Trophoblast cell (in vitro differentiated cells and primary cell): ENCODE measurements around the gene KIF3A.

Experiments used
- DNase-seq, 2 donors: peaks; one replicate each; pipeline ENCODE4 v3.0.0-alpha.2; 2016
- H2AFZ ChIP-seq: 2 replicates; pipeline ENCODE4 v1.6.1; 2013; ENCODE audit warnings: low read length, moderate library complexity, mild to moderate bottlenecking; ENCODE audit not compliant: insufficient read depth, poor library complexity
- H2AK5ac ChIP-seq: 2 replicates; pipeline ENCODE4 v1.6.1; 2013; ENCODE audit warnings: mild to moderate bottlenecking, low read length
- H2BK120ac ChIP-seq: 2 replicates; pipeline ENCODE4 v1.6.1; 2013; ENCODE audit warnings: low read length, mild to moderate bottlenecking, moderate library complexity; ENCODE audit not compliant: insufficient read depth, poor library complexity
- H2BK12ac ChIP-seq: 2 replicates; pipeline ENCODE4 v1.6.1; 2013; ENCODE audit warnings: mild to moderate bottlenecking, low read length, moderate library complexity
- H2BK5ac ChIP-seq: 2 replicates; pipeline ENCODE4 v1.6.1; 2013; ENCODE audit warnings: low read length, low read depth, moderate library complexity, mild to moderate bottlenecking; ENCODE audit not compliant: poor library complexity
- H3K14ac ChIP-seq: 2 replicates; pipeline ENCODE4 v1.6.1; 2013; ENCODE audit warnings: mild to moderate bottlenecking, low read length
- H3K18ac ChIP-seq: 2 replicates; pipeline ENCODE4 v1.6.1; 2013; ENCODE audit warnings: mild to moderate bottlenecking, low read length
- H3K23ac ChIP-seq: 2 replicates; pipeline ENCODE4 v1.6.1; 2013; ENCODE audit warnings: low read length
- H3K27ac ChIP-seq: 2 replicates; pipeline ENCODE4 v1.5.1; 2013; ENCODE audit warnings: low read depth, mild to moderate bottlenecking, inconsistent platforms, low read length, moderate library complexity
- H3K27me3 ChIP-seq: 2 replicates; pipeline ENCODE4 v1.6.1; 2013; ENCODE audit warnings: inconsistent platforms, mild to moderate bottlenecking, low read length, moderate library complexity; ENCODE audit not compliant: insufficient read depth
- H3K36me3 ChIP-seq, 2 experiments: 1 replicate in 1 of 2; 2 replicates in 1 of 2; pipeline ENCODE4 v1.6.1; 2013; ENCODE audit warnings: low read length in 2 of 2, mild to moderate bottlenecking in 2 of 2, moderate library complexity in 1 of 2; ENCODE audit not compliant: insufficient read depth in 2 of 2, control insufficient read depth in 1 of 2
- H3K4ac ChIP-seq: 2 replicates; pipeline ENCODE4 v1.6.1; 2013; ENCODE audit warnings: low read depth, mild to moderate bottlenecking, low read length, moderate library complexity
- H3K4me1 ChIP-seq, 2 experiments: 1 replicate in 1 of 2; 2 replicates in 1 of 2; pipeline ENCODE4 v1.6.1; 2013; ENCODE audit warnings: low read length in 2 of 2, mild to moderate bottlenecking in 2 of 2, moderate library complexity in 1 of 2; ENCODE audit not compliant: insufficient read depth in 2 of 2, control insufficient read depth in 1 of 2
- H3K4me2 ChIP-seq: 2 replicates; pipeline ENCODE4 v1.6.1; 2013; ENCODE audit warnings: inconsistent platforms, mild to moderate bottlenecking, low read length, moderate library complexity
- H3K4me3 ChIP-seq: 2 replicates; pipeline ENCODE4 v1.5.1; 2013; ENCODE audit warnings: mild to moderate bottlenecking, low read depth, low read length, inconsistent platforms
- H3K79me1 ChIP-seq: one replicate; pipeline ENCODE4 v1.6.1; 2013; ENCODE audit warnings: low read length
- H3K79me2 ChIP-seq: 2 replicates; pipeline ENCODE4 v1.6.1; 2013; ENCODE audit warnings: low read length, mild to moderate bottlenecking; ENCODE audit not compliant: control insufficient read depth, insufficient read depth, poor library complexity
- H3K9ac ChIP-seq: 2 replicates; pipeline ENCODE4 v1.6.1; 2013; ENCODE audit warnings: mild to moderate bottlenecking, low read length
- H3K9me3 ChIP-seq: 2 replicates; pipeline ENCODE4 v1.6.1; 2013; ENCODE audit warnings: low read depth, mild to moderate bottlenecking, control low read depth, inconsistent platforms, low read length; ENCODE audit not compliant: insufficient read depth
- H4K12ac ChIP-seq: 2 replicates; pipeline ENCODE4 v1.6.1; 2013; ENCODE audit warnings: low read depth, mild to moderate bottlenecking, low read length, moderate library complexity
- H4K8ac ChIP-seq: 2 replicates; pipeline ENCODE4 v1.6.1; 2013; ENCODE audit warnings: low read depth, mild to moderate bottlenecking, low read length, moderate library complexity
- H4K91ac ChIP-seq: one replicate; pipeline ENCODE4 v1.6.1; 2013; ENCODE audit warnings: low read depth, mild to moderate bottlenecking, low read length, moderate library complexity
- WGBS: extraction: QIAGEN DNeasy Blood & Tissue Kit; methylation state at CpG from one replicate; pipeline ENCODE4 v1.1.7; 2013; ENCODE audit warnings: missing lambda C conversion rate; ENCODE audit not compliant: insufficient read length, insufficient coverage; ENCODE audit errors: extremely low coverage; 5-methylcytosine and 5-hydroxymethylcytosine counted together

The KIF3A gene

DNA sequence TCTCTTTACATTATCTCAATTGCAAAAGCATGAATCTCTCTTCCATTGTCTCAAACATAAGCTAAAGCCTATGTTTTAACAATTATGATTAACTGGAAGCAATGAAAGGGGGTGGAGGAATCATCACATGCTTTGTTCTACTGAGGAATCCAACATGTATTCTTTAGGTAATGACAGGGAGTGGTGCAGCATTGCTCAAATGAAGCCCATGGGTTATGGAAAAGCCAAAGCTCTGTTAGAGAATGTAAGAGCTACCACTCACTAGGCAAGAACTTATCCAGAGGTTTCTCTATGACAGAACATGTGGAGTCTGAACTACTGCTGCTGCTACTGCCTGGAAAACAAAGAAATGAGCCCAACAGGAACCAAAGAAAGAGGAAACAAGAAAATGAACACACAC, 28.7 kb downstream of the KIF3A start:
- no peaks in the 10 kb centered on the region for H3K79me2 ChIP-seq
- no peak overlapping the region for H4K91ac ChIP-seq
- H2BK5ac ChIP-seq, result no peak overlapping the region
- no peak overlapping the region for H4K8ac ChIP-seq
- H2BK12ac ChIP-seq, result no peak overlapping the region
- no peak overlapping the region for H3K4me3 ChIP-seq
- no peak overlapping the region for H4K12ac ChIP-seq
- H3K79me1 ChIP-seq, result no peaks in the 10 kb centered on the region
- H2AFZ ChIP-seq, result no peak overlapping the region
- no peak overlapping the region for H3K14ac ChIP-seq
- H3K36me3 ChIP-seq, result no peaks in the 10 kb centered on the region
- no peak overlapping the region for H3K9ac ChIP-seq
- H3K4ac ChIP-seq, result no peak overlapping the region
- H3K9me3 ChIP-seq, result no peaks in the 10 kb centered on the region
- no peak overlapping the region for H2BK120ac ChIP-seq
- H3K4me2 ChIP-seq, result no peak overlapping the region
- no peak for DNase-seq
- H3K23ac ChIP-seq, result no peak overlapping the region
- no peak overlapping the region for H2AK5ac ChIP-seq
- H3K18ac ChIP-seq, result no peak overlapping the region
- no peaks in the 10 kb centered on the region for H3K27me3 ChIP-seq
- no peak overlapping the region for H3K27ac ChIP-seq
- H3K4me1 ChIP-seq, result no peaks in the 10 kb centered on the region

DNA sequence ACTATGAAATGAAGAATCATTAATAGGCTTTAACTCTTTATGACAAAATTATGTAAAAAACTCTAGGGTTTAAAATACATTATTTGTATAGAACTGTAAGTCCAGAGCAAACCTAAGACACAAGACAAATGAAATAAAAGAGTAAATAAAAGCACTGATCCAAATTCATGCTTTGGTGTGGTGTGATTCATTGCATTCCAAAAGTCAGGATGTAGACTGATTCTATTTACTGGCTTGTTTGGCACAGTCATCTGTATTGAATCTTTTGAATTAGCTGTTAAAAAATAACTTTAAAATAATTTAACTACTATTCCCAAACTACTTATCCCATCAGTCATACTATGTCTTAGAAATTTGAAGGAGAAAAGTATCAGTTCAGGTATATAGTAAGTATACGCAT, 32.5 kb downstream of the KIF3A start:
- Histone ChIP-seq H2BK12ac (no peak overlapping the region), H2AK5ac (no peak overlapping the region), H3K14ac (no peak overlapping the region), H3K36me3 (peaks cover 2 to 6% of the 10 kb centered on the region in 2 experiments), H3K18ac (no peak overlapping the region), H3K27me3 (no peaks in the 10 kb centered on the region), H4K12ac (no peak overlapping the region), H2BK120ac (no peak overlapping the region), H3K4me1 (no peaks in the 10 kb centered on the region), H2AFZ (no peak overlapping the region), H3K23ac (no peak overlapping the region), H3K79me2 (no peaks in the 10 kb centered on the region), H4K8ac (no peak overlapping the region), H3K9me3 (no peaks in the 10 kb centered on the region), H3K4me2 (no peak overlapping the region), H3K79me1 (no peaks in the 10 kb centered on the region), H3K4ac (no peak overlapping the region), H3K4me3 (no peak overlapping the region), H4K91ac (no peak overlapping the region), H3K27ac (no peak overlapping the region), H3K9ac (no peak overlapping the region), H2BK5ac (no peak overlapping the region)
- DNase-seq, result no peak
- no CpG with 5 or more reads among the region's 1 CpG for WGBS

DNA sequence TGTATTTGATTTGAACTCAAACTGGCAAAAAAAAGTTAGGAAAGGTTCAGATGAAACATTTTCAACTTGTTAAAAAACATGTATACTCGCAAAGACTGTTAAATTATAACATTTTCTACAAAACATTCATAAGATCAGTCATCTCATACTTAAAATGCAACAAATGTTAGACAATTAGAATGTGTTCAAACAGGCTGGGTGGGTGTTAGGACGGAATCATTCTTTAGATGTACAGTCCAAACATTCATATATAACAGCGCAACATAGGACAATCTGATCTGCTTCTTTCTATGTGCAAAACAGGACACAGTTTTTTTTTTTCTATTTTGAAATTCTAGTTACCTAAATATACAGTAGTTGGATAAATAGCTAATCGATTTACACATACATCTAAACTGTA, 41.4 kb downstream of the KIF3A start:
- H2AK5ac ChIP-seq, result no peak overlapping the region
- no peak overlapping the region for H3K4ac ChIP-seq
- H3K27me3 ChIP-seq, result no peaks in the 10 kb centered on the region
- H3K18ac ChIP-seq, result no peak overlapping the region
- no peak overlapping the region for H4K12ac ChIP-seq
- H2BK5ac ChIP-seq, result no peak overlapping the region
- no peaks in the 10 kb centered on the region for H3K79me2 ChIP-seq
- no peak overlapping the region for H2BK12ac ChIP-seq
- H3K27ac ChIP-seq, result no peak overlapping the region
- no peak overlapping the region for H3K23ac ChIP-seq
- no peaks in the 10 kb centered on the region for H3K4me1 ChIP-seq
- peak; percentile 52 to 83 for DNase-seq
- no peak overlapping the region for H3K14ac ChIP-seq
- H4K8ac ChIP-seq, result no peak overlapping the region
- no peaks in the 10 kb centered on the region for H3K79me1 ChIP-seq
- WGBS, result no CpG with 5 or more reads among the region's 4 CpGs
- no peaks in the 10 kb centered on the region for H3K9me3 ChIP-seq
- H2BK120ac ChIP-seq, result no peak overlapping the region
- H3K4me3 ChIP-seq, result no peak overlapping the region
- no peak overlapping the region for H2AFZ ChIP-seq
- H3K4me2 ChIP-seq, result no peak overlapping the region
- no peak overlapping the region for H4K91ac ChIP-seq
- no peak overlapping the region for H3K9ac ChIP-seq
- peaks cover 9 to 12% of the 10 kb centered on the region in 2 experiments for H3K36me3 ChIP-seq

DNA sequence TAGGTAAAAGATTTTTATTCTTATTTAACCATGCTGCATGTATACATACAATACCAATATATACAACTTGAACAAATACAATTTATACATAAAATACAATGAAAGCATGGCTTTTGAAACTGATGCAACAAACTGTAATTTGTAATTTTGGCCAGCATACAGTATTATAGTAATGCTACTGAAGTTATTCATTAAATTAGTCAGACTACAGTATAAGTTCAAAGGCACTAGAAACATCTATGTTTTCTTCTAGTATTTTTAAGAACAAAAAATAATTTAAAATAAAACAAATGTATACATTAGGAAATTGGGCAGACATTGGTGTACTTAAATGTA, 44.7 kb downstream of the KIF3A start:
- Histone ChIP-seq H3K9ac (no peak overlapping the region), H3K4me1 (no peaks in the 10 kb centered on the region)

More for the DNA sequence above, 44.7 kb downstream of the KIF3A start:
- no peak overlapping the region for H2AK5ac ChIP-seq
- H2AFZ ChIP-seq, result no peak overlapping the region
- no peak overlapping the region for H3K23ac ChIP-seq
- DNase-seq, result no peak
- no peak overlapping the region for H2BK5ac ChIP-seq
- H3K14ac ChIP-seq, result no peak overlapping the region
- H4K91ac ChIP-seq, result no peak overlapping the region
- no peak overlapping the region for H3K4me2 ChIP-seq
- no peak overlapping the region for H3K27ac ChIP-seq
- peaks cover 4 to 9% of the 10 kb centered on the region in 2 experiments for H3K36me3 ChIP-seq
- no peak overlapping the region for H3K4me3 ChIP-seq
- H2BK12ac ChIP-seq, result no peak overlapping the region
- H2BK120ac ChIP-seq, result no peak overlapping the region
- H3K9me3 ChIP-seq, result no peaks in the 10 kb centered on the region
- no peak overlapping the region for H3K18ac ChIP-seq
- H3K4ac ChIP-seq, result no peak overlapping the region
- H3K27me3 ChIP-seq, result no peaks in the 10 kb centered on the region
- no peak overlapping the region for H4K8ac ChIP-seq
- H3K79me2 ChIP-seq, result no peaks in the 10 kb centered on the region
- H3K79me1 ChIP-seq, result no peaks in the 10 kb centered on the region
- no peak overlapping the region for H4K12ac ChIP-seq
